Natural killer cell treated with Interleukin-12 subunit alpha and Interleukin-12 subunit beta and Interleukin-15 and Interleukin-18, amount 100 ng/mL, for 72 hours (primary cell): Measurements from ENCODE around the gene CPNE2. TPM values are rescaled to one million over a fixed set of nuclear protein-coding genes. Genes with fewer than 3 reads are reported as not detected.
A peak's percentile ranks its signal among the peaks of the same experiment; 100 is the strongest.

Experiments
- ATAC-seq, 2 donors: fragments of 150-1000 bp; cut with Tn5 transposase in 1 of 2; sonication (Bioruptor Pico), chemical (Tn5 transposase) in 1 of 2; 2 replicates each; pipeline ENCODE4 v1.10.0; 2021
- DNase-seq: peaks from one replicate; pipeline ENCODE4 v3.0.0; 2022; ENCODE audit warnings: low spot score
- H3K27ac Mint-ChIP-seq, 2 donors: 1 replicate in 1 of 2; 2 replicates in 1 of 2; pipeline ENCODE4 v1.8.0; 2022; ENCODE audit warnings: mixed read lengths in 2 of 2, mild to moderate bottlenecking in 1 of 2, moderate library complexity in 1 of 2
- H3K27me3 Mint-ChIP-seq, 2 donors: 1 replicate in 1 of 2; 2 replicates in 1 of 2; pipeline ENCODE4 v1.8.0; 2022; ENCODE audit warnings: mixed read lengths in 2 of 2
- H3K36me3 Mint-ChIP-seq: one replicate; pipeline ENCODE4 v1.8.0; 2022; ENCODE audit warnings: mixed read lengths
- H3K4me1 Mint-ChIP-seq, 2 donors: 1 replicate in 1 of 2; 2 replicates in 1 of 2; pipeline ENCODE4 v1.8.0; 2022; ENCODE audit warnings: low read depth in 2 of 2, mixed read lengths in 2 of 2, mild to moderate bottlenecking in 1 of 2
- H3K4me3 Mint-ChIP-seq: one replicate; pipeline ENCODE4 v1.8.0; 2022; ENCODE audit warnings: mixed read lengths
- H3K9me3 Mint-ChIP-seq: 2 replicates; pipeline ENCODE4 v1.8.0; 2022; ENCODE audit warnings: mixed read lengths
- total RNA-seq, 2 donors: library from RNA; stranded (reverse); gene quantifications; one replicate each; pipeline ENCODE4 v1.2.3, GENCODE V29; 2022

Gene CPNE2
- total RNA-seq: under 1 TPM; 0.50 to 0.95 TPM

DNA sequence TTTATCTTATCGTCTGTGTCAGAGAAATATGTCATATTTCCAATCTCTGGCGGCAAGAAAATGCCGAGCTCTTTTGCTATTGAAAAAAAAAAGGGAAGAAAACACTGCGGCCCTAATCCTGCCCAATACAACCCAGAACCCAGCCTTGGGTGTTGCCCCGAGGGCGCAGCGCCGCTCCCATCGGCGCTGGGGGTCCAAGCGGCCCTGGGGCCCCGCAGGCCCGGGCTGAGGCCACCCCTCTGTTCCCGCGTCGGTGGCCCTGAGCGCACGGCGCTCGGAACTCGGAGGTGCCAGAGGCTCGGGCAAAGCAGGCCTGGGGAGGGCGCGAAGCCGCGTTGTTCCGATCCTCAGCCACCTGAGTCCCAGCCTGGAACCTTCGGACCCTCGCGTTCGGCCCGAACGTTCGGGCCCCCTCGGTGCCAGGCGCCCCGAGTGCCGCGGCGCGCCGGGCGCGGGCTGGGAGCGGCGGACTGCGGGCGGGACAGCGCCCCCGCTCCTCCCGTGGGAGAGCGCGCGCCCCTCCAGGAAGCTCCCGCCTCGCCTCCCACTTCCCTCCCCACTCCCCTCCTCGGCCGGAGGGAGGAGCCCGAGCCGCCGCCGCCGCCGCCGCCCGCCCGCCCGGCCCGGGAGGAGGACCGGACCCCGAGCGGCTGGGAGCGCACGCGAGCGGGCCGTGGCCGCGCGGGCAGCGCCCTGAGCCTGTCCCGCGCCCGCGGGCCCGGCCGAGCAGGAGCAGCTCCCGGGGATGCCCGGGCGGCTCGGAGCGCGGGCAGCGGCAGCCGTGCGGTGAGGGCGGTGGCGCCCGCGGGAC, at the start of gene CPNE2:
TSS of gene CPNE2 (plus strand) at position 609 of the 811 bp plus-strand sequence. CDS start 18,160 bp downstream, outside the sequence.
- Mint-ChIP-seq H3K27me3 (peaks cover 17% of the 10 kb centered on the region in 2 donors), H3K36me3 (no peaks in the 10 kb centered on the region), H3K4me3 (peak within 1 kb of the TSS; percentile 56), H3K9me3 (no peaks in the 10 kb centered on the region), H3K27ac (no peak within 1 kb of the TSS), H3K4me1 (peaks cover 0 to 10% of the 10 kb centered on the region in 2 donors)
- ATAC-seq (peak; percentile 58 to 74), DNase-seq (no peak)

DNA sequence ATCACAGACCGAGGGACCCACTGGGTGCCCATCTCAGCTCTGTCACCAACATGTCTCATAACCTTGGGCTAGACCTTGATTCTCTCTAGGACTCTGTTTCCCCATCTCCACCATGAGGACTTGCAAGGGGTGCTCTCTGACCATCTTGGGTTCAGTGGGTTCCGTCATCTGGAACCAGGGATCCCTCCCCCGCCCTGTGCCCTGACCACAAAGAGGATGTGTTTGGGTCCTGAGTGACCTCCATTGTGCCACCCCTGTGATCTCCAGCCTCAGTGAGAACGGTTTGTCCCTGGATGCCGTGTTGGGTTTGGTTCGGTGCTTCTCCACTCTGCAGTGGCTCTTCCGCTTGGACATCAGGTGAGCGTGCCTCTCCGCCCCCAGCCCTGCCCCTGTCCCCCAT, 49.1 kb upstream of the CPNE2 start:
- peaks cover 4% of the 10 kb centered on the region for H3K9me3 Mint-ChIP-seq

DNA sequence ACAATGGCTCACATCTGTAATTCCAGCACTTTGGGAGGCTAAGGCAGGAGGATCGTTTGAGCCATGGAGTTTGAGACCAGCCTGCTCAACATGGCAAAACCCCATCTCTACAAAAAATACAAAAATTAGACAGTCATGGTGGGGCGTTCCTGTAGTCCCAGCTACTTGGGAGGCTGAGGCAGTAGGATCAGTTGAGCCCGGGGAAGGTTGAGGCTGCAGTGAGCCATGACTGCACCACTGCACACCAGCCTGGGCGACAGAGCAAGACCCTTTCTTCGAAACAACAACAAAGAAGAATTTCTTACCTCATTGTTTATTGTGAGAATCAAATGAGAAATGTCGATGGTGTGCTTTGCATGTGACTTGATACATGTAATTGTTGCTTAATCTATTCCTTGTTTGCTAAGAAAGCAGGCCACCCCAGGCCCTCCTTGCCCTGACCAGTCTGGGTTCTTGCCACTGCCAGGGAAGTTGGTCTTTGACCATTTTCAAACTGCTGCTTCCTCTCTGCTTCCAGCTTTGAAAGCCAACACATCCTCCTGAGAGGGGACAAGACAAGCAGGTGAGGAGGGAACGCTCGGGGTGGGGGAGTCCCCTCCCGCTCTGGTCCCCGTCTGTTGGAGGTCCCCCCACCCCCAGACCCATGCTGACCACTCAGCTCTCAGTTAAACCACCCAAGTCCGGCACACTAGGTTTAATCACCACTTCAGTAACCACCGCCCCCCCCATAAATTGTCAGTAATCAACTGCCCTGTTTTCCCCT, 47.3 kb upstream of the CPNE2 start:
- Mint-ChIP-seq H3K27ac (peak overlapping the region; percentile 67 to 90), H3K36me3 (peaks cover 13% of the 10 kb centered on the region), H3K4me3 (no peak overlapping the region), H3K27me3 (no peaks in the 10 kb centered on the region), H3K9me3 (peaks cover 4% of the 10 kb centered on the region), H3K4me1 (peaks cover 33 to 36% of the 10 kb centered on the region in 2 donors)
- no peak for ATAC-seq
- no peak for DNase-seq

More for the DNA sequence above, 49.1 kb upstream of the CPNE2 start:
- Mint-ChIP-seq H3K4me3 (peak overlapping the region; percentile 49), H3K4me1 (peaks cover 45 to 46% of the 10 kb centered on the region in 2 donors), H3K27ac (peak overlapping the region; percentile 90 to 97), H3K36me3 (peaks cover 11% of the 10 kb centered on the region), H3K27me3 (no peaks in the 10 kb centered on the region)
- DNase-seq (no peak), ATAC-seq (no peak)

DNA sequence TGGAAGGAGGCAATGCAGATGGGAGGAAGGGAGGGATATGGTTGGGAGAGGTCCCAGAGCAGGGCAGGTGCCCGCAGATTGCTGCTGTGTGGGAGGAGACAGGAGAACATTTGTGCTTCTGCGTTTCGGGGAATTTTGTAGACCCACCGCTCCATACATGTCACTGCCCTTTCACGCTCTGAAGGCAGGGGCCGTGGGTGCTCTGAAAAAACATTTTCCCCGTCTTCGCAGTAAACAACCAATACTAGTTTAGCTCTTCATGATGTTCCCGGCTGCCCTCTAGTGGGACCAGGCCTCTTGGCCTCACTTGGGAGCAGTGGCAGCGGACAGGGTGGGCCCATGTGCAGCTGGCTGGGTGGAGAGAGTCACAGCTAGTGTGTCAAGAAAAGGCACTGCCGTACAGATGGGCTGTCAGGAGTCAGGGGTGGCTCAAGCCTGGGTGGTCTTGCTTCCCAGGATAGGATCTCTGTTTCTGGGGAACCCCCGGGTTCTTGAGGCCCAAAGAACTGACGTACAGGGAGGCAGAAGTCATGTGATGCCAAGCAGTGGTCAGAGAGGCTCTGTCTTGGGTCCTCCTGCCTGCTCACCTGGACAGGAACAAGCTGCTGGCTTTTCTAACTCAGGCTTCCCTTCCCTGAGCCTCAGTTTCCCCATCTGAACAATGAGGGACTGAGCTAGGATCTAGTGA, 46.5 kb upstream of the CPNE2 start:
- Mint-ChIP-seq H3K27ac (peak overlapping the region; percentile 67 to 90), H3K9me3 (peaks cover 4% of the 10 kb centered on the region), H3K36me3 (peaks cover 11% of the 10 kb centered on the region), H3K4me1 (peaks cover 28 to 31% of the 10 kb centered on the region in 2 donors), H3K27me3 (no peaks in the 10 kb centered on the region), H3K4me3 (no peak overlapping the region)
- ATAC-seq (no peak), DNase-seq (no peak)

DNA sequence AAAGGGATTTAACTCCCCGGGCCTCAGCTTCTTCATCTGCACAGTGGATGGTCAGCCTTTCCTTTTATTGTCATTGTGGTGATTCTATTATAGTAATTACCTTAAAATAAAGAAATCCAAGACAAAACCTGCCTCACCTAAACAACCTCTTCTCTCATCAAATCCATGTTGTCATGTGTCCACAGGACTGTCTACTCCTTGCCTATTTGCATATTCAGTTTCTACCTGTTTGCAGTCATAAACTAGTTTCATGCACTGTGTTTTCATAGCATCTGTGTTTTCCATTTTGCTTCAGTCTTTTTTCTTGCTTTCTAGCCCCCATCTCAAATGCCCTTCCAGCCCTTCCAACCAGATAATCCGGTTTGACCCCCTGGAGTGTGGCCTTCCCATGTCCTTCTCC, 44.3 kb upstream of the CPNE2 start:
- Mint-ChIP-seq H3K27ac (peak overlapping the region; percentile 13 to 90), H3K4me3 (no peak overlapping the region), H3K4me1 (peaks cover 6 to 19% of the 10 kb centered on the region in 2 donors), H3K36me3 (peaks cover 9% of the 10 kb centered on the region), H3K27me3 (no peaks in the 10 kb centered on the region), H3K9me3 (no peaks in the 10 kb centered on the region)
- DNase-seq: no peak
- ATAC-seq: no peak

DNA sequence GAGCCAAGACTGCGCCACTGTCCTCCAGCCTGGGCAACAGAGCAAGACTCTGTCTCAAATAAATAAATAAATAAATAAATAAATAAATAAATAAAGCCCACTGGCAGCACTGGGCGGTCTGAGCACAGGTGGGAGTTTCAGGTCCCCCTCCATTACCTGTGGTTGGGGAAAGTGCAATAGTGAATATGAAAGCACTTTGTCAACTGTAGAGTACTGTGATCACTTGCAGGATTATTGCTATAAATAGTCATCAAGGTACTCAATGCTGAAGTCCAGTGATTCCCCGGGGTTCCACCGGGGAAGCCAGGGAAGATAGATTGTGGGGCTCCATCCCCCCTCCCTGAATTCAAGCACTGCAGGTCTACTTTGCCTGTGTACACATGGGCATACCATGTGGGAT, 42.7 kb upstream of the CPNE2 start:
- H3K27ac Mint-ChIP-seq: peak overlapping the region in 1 of 2 donors; percentile 60

DNA sequence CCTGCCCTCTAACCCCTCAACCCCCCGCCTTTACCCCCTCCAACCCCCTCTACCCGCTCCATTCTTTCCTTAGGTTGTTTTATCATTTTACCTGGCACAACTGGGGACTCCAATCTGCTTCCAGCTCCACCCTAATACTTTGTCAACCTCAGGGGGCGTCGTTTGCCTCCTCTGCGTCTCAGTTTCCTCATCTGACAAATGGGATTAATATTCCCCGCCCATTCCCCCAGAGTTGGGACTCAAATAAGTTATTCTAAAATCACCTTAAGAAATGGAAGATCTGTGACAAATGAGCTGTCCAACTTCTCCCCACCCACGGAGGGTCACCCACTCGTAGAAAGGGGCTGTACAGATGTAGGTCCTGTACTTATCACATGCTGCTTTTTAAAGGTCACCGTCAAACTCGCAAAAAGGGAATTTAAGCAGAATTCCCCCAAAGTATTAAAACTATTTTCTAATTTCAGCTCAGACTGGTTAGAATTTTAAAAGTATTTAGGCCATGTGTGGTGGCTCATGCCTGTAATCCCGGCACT, 40.6 kb upstream of the CPNE2 start:
- H3K4me1 Mint-ChIP-seq: peaks cover 0 to 8% of the 10 kb centered on the region in 2 donors
- peak overlapping the region in 1 of 2 donors; percentile 21 for H3K27ac Mint-ChIP-seq
- no peak for DNase-seq

More for the DNA sequence above, 42.7 kb upstream of the CPNE2 start:
- H3K4me1 Mint-ChIP-seq: peaks cover 0 to 15% of the 10 kb centered on the region in 2 donors
- DNase-seq: no peak
- ATAC-seq: peak in 1 of 2 donors; percentile 34
- H3K27me3 Mint-ChIP-seq: no peaks in the 10 kb centered on the region
- no peak overlapping the region for H3K4me3 Mint-ChIP-seq
- H3K36me3 Mint-ChIP-seq: peaks cover 11% of the 10 kb centered on the region
- H3K9me3 Mint-ChIP-seq: no peaks in the 10 kb centered on the region

DNA sequence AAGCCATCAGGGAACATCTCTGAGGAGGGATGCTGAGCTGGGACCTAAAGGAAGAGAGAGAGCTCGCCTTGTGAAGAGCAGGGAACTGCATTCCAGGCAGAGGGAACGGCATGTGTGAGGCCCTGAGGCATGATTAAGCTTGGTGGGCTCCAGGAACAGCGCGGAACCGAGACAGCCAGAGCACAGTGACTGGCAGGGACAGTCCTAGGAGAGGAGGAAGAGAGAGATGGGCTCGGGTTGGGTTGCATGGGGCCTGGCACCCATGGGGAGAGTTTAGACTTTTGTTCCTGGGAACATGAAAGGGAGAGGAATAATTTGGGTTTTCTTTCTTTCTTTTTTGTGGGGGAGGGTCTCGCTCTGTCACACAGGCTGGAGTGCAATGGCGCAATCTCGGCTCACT, 39.2 kb upstream of the CPNE2 start:
- Mint-ChIP-seq H3K27me3 (no peaks in the 10 kb centered on the region), H3K4me3 (no peak overlapping the region), H3K36me3 (peaks cover 15% of the 10 kb centered on the region), H3K27ac (peak overlapping the region; percentile 6 to 21), H3K4me1 (peaks cover 6 to 12% of the 10 kb centered on the region in 2 donors), H3K9me3 (no peaks in the 10 kb centered on the region)
- no peak for DNase-seq
- ATAC-seq: no peak

More for the DNA sequence above, 40.6 kb upstream of the CPNE2 start:
- ATAC-seq: no peak
- H3K4me3 Mint-ChIP-seq: no peak overlapping the region
- no peaks in the 10 kb centered on the region for H3K27me3 Mint-ChIP-seq
- H3K9me3 Mint-ChIP-seq: no peaks in the 10 kb centered on the region
- peaks cover 11% of the 10 kb centered on the region for H3K36me3 Mint-ChIP-seq

DNA sequence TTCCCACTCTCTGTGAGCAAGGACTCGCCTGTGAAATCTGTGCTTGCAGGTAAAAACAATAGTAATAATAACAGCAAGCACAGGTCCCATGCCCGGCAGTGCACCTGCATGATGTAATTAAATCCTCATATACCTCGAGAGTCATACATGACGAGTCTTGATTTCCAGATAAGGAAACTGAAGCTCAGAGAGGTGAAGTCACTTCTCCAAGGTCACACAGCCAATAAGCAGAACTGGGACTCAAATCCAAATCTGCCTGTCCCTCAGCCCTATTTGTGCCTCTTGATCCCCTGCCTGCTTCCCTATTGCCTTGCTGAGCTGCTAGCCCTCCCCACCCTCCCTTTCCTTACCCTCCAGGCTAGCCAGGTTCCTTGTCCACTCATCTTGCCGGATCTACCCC, 38.0 kb upstream of the CPNE2 start:
- no peak for DNase-seq
- Mint-ChIP-seq H3K4me3 (no peak overlapping the region), H3K4me1 (peaks cover 6 to 12% of the 10 kb centered on the region in 2 donors), H3K27ac (no peak overlapping the region), H3K36me3 (peaks cover 13% of the 10 kb centered on the region), H3K9me3 (no peaks in the 10 kb centered on the region), H3K27me3 (no peaks in the 10 kb centered on the region)
- no peak for ATAC-seq

DNA sequence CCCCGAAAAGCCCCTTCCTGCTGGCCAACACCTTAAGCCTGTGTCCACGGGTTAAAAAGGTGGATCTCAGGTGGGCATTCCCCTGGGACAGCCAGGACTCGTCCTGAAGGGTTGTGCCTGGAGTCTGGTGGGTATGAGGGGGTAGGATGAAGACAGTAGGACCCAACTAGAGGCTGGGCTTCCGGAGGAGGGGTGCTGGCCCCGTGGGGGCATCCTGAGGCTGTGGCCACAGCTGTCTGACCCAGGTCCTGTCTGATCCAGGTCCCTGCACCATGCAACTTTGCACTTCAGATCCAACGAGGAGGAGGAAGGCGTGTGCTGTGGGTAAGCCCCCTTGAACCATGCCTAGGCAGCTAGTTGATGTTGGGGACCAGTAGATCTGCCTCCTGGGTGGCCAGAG, 37.6 kb upstream of the CPNE2 start:
- Mint-ChIP-seq H3K27me3 (no peaks in the 10 kb centered on the region), H3K9me3 (no peaks in the 10 kb centered on the region), H3K4me3 (no peak overlapping the region), H3K4me1 (peaks cover 6 to 12% of the 10 kb centered on the region in 2 donors), H3K27ac (no peak overlapping the region), H3K36me3 (peaks cover 13% of the 10 kb centered on the region)
- no peak for ATAC-seq
- DNase-seq: no peak

DNA sequence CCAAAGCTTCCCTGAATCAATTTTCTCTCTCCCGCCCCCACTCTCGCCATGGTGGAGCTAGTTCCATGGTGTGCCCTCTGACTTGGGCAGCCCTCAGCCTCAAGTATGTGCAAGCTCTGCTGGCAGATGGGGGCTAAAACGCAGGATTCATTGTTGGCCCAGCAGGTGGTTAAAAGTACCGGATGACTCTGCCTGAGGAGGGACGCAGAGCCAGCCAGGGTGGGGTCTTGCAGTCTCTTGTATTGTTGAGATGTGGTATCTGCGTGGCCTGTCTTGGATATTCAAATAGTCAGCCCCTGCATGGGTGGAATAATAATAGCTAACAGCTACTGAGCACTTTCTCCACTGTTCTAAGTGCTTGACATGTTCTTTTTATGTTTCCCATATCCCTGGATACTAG, 36.7 kb upstream of the CPNE2 start:
- Mint-ChIP-seq H3K9me3 (no peaks in the 10 kb centered on the region), H3K27ac (no peak overlapping the region), H3K27me3 (no peaks in the 10 kb centered on the region), H3K4me1 (peaks cover 13 to 18% of the 10 kb centered on the region in 2 donors), H3K36me3 (peaks cover 19% of the 10 kb centered on the region), H3K4me3 (no peak overlapping the region)
- DNase-seq (no peak), ATAC-seq (peak in 1 of 2 donors; percentile 19)

DNA sequence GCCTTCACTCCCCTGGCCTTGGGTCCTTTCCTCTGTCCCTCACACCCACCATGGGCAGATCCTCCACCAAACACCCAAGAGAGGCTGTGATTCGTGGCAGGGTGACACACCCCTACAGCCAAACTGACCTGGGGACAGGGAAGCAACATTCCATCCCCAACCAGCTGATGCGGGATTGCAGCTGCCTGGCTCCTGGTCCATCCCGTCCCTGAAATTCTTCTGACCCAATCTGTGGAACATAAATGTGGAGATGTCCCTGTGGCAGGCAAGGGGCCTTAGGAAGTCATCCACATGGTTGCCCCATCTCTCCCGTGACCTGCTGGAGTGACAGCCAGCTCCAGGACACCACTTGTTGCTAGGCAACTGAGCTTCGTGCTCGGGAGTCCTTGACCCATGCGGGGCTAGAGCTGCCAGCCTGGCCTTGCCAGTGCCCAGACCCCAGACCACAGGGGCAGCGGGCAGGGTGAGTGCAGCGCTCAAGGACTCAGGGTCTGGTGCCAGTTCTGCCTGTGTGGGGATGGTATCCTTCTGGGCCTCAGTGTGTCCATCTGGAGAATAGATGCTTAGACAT, 34.0 kb upstream of the CPNE2 start:
- H3K9me3 Mint-ChIP-seq: no peaks in the 10 kb centered on the region
- no peak overlapping the region for H3K4me3 Mint-ChIP-seq
- ATAC-seq (no peak), DNase-seq (no peak)
- no peaks in the 10 kb centered on the region for H3K27me3 Mint-ChIP-seq
- peak overlapping the region in 1 of 2 donors; percentile 34 for H3K27ac Mint-ChIP-seq
- peaks cover 10 to 15% of the 10 kb centered on the region in 2 donors for H3K4me1 Mint-ChIP-seq
- H3K36me3 Mint-ChIP-seq: peaks cover 14% of the 10 kb centered on the region
